ENCODE results near the gene RARRES1.

DNA sequence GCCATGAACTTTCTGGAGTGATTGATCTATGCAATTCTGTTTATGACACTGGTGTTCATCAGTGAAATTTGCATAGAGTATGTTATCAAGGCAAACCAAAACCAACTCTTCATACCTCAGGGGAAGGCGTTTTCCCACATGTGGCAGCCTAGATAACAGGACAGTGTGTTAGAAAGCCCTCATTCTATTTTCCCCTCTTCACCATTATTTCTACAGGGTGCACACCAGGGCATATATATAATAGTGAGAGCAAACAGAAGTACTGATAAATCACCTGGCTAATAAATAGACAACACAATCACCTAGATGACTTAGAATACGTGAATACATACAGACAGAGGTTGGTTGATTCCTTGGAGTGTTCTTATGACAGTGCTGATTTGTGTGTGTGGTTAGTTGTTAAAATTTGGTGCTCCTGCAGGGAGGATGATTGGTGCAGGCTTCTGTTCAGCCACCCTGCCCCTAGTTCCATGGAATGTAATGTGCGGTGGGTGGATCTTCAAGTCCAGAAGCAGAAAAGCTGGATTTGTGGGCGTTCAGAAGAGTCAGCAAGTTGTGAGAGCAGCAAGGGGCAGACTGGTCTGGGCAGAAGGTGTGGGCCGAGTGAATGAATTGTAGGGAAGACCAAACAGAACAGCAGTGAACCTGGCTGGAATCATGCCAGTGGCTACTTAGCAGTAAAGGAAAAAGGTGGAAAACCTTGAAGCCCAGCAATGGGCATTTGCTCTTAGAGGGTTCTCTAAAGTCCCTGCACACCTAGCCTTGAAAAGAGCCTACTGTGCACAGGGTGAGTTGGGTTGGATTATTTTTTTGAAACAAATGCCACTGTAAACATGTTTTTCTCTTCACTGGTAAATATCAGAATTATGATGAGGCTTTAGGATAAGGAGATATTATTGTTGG lies 11.7 kb upstream of the RARRES1 start:
- TF ChIP-seq, protein P1, sequence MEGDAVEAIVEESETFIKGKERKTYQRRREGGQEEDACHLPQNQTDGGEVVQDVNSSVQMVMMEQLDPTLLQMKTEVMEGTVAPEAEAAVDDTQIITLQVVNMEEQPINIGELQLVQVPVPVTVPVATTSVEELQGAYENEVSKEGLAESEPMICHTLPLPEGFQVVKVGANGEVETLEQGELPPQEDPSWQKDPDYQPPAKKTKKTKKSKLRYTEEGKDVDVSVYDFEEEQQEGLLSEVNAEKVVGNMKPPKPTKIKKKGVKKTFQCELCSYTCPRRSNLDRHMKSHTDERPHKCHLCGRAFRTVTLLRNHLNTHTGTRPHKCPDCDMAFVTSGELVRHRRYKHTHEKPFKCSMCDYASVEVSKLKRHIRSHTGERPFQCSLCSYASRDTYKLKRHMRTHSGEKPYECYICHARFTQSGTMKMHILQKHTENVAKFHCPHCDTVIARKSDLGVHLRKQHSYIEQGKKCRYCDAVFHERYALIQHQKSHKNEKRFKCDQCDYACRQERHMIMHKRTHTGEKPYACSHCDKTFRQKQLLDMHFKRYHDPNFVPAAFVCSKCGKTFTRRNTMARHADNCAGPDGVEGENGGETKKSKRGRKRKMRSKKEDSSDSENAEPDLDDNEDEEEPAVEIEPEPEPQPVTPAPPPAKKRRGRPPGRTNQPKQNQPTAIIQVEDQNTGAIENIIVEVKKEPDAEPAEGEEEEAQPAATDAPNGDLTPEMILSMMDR (IDR thresholded peaks at IDR 0.05), result no peak
- TF ChIP-seq NR2C2 (CRISPR knock-in tag; IDR thresholded peaks at IDR 0.05) (no peak), ESRRA (CRISPR knock-in tag; IDR thresholded peaks at IDR 0.05; ENCODE audit: borderline replicate concordance) (no peak), JUN (CRISPR knock-in tag; IDR thresholded peaks at IDR 0.05) (no peak), SOX15 (CRISPR knock-in tag; IDR thresholded peaks at IDR 0.05) (no peak), NFATC4 (CRISPR knock-in tag; IDR thresholded peaks at IDR 0.05) (no peak)
- TF ChIP-seq, protein P2, sequence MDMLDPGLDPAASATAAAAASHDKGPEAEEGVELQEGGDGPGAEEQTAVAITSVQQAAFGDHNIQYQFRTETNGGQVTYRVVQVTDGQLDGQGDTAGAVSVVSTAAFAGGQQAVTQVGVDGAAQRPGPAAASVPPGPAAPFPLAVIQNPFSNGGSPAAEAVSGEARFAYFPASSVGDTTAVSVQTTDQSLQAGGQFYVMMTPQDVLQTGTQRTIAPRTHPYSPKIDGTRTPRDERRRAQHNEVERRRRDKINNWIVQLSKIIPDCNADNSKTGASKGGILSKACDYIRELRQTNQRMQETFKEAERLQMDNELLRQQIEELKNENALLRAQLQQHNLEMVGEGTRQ (CRISPR knock-in tag; IDR thresholded peaks at IDR 0.05), result no peak
- TF ChIP-seq, protein P3, sequence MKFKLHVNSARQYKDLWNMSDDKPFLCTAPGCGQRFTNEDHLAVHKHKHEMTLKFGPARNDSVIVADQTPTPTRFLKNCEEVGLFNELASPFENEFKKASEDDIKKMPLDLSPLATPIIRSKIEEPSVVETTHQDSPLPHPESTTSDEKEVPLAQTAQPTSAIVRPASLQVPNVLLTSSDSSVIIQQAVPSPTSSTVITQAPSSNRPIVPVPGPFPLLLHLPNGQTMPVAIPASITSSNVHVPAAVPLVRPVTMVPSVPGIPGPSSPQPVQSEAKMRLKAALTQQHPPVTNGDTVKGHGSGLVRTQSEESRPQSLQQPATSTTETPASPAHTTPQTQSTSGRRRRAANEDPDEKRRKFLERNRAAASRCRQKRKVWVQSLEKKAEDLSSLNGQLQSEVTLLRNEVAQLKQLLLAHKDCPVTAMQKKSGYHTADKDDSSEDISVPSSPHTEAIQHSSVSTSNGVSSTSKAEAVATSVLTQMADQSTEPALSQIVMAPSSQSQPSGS (CRISPR knock-in tag; IDR thresholded peaks at IDR 0.05; ENCODE audit: borderline replicate concordance, low read depth), result no peak
